ENCODE data around the gene MRPL10. TPM values are rescaled to one million over a fixed set of nuclear protein-coding genes. Genes with fewer than 3 reads are reported as not detected.

The MRPL10 gene
- total RNA-seq, 1 experiment from 2014 or later = 112 TPM

GRCh38 chr17:47867813-47868533 lies 36.6 kb upstream of the MRPL10 start:
- POLR2A ChIA-PET = interaction anchor here (1.5 kb wide), 1 partner anchor 28 kb away, joined by 4 read pairs; the partner anchor contains the start of gene SP2
- RAD21 ChIA-PET (ENCODE audit: low non-redundant PET in 1 of 2, low total read pairs in 2 of 2, uncharacterized antibody in 2 of 2, unreplicated experiment in 2 of 2) = no interaction called here
- CTCF ChIA-PET = no interaction called here

More at GRCh38 chr17:47867813-47868533, 36.6 kb upstream of the MRPL10 start:
- Histone ChIP-seq H3K36me3 (ENCODE audit: control insufficient read depth in 1 of 2, insufficient read depth in 2 of 2, low read length in 2 of 2) (no peaks in the 10 kb centered on the region), H3K4me1 (ENCODE audit: control insufficient read depth in 1 of 2, insufficient read depth in 2 of 2, low read length in 2 of 2) (peaks cover 11 to 26% of the 10 kb centered on the region in 2 experiments), H4K20me1 (ENCODE audit: insufficient read depth) (no peaks in the 10 kb centered on the region), H2AFZ (ENCODE audit: low read depth, low read length, poor library complexity, severe bottlenecking) (no peak overlapping the region), H3K9ac (ENCODE audit: low read length) (no peak overlapping the region), H3K4me2 (ENCODE audit: low read length) (no peak overlapping the region), H3K9me3 (ENCODE audit: control insufficient read depth in 1 of 2, insufficient read depth in 1 of 2, low read depth in 1 of 2, low read length in 2 of 2) (no peaks in the 10 kb centered on the region), H3K79me2 (ENCODE audit: insufficient read depth, low read length) (no peaks in the 10 kb centered on the region), H3K4me3 (replicated peaks in 1 of 2; ENCODE audit: low read depth in 1 of 2, low read length in 2 of 2) (no peak overlapping the region), H3K27me3 (ENCODE audit: insufficient read depth, low read length) (peaks cover 7% of the 10 kb centered on the region; the same call in 1 of the 2 replicates), H3K9me2 (ENCODE audit: insufficient read depth) (no peaks in the 10 kb centered on the region), H3K27ac (ENCODE audit: low read depth, low read length) (no peak overlapping the region)
- BruUV-seq (replicated peaks) = no TSS peak
- intact Hi-C loops (cut with micrococcal nuclease) = no loop called here
- no peak for TF ChIP-seq EZH2 (IDR thresholded peaks at IDR 0.05)
- TF ChIP-seq REST (IDR thresholded peaks at IDR 0.05; ENCODE audit: low read depth) = no peak
- TF ChIP-seq ZFX (IDR thresholded peaks at IDR 0.05) = no peak
- TF ChIP-seq SIN3A (IDR thresholded peaks at IDR 0.05; ENCODE audit: low read depth) = no peak
- TF ChIP-seq JUND (IDR thresholded peaks at IDR 0.05) = no peak
- TF ChIP-seq ELF1 (IDR thresholded peaks at IDR 0.05; ENCODE audit: borderline replicate concordance, low read depth) = no peak
- TF ChIP-seq ZBTB33 (IDR thresholded peaks at IDR 0.05; ENCODE audit: extremely low read depth, insufficient replicate concordance, low read length) = no peak
- TF ChIP-seq, protein P1, sequence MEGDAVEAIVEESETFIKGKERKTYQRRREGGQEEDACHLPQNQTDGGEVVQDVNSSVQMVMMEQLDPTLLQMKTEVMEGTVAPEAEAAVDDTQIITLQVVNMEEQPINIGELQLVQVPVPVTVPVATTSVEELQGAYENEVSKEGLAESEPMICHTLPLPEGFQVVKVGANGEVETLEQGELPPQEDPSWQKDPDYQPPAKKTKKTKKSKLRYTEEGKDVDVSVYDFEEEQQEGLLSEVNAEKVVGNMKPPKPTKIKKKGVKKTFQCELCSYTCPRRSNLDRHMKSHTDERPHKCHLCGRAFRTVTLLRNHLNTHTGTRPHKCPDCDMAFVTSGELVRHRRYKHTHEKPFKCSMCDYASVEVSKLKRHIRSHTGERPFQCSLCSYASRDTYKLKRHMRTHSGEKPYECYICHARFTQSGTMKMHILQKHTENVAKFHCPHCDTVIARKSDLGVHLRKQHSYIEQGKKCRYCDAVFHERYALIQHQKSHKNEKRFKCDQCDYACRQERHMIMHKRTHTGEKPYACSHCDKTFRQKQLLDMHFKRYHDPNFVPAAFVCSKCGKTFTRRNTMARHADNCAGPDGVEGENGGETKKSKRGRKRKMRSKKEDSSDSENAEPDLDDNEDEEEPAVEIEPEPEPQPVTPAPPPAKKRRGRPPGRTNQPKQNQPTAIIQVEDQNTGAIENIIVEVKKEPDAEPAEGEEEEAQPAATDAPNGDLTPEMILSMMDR (IDR thresholded peaks at IDR 0.05 in 2 of 3, conservative IDR thresholded peaks at IDR 0.05 in 1 of 3; ENCODE audit: borderline replicate concordance in 1 of 3, insufficient read depth in 1 of 3, low read depth in 2 of 3, low read length in 2 of 3) = no peak
- TF ChIP-seq, protein P2, sequence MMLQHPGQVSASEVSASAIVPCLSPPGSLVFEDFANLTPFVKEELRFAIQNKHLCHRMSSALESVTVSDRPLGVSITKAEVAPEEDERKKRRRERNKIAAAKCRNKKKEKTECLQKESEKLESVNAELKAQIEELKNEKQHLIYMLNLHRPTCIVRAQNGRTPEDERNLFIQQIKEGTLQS (IDR thresholded peaks at IDR 0.05) = no peak
- no peak for TF ChIP-seq SP1 (IDR thresholded peaks at IDR 0.05; ENCODE audit: low read depth)
- ATAC-seq = 0 out of 2 replicates have a peak, but pooled peaks have one; percentile 20
- DNase-seq (ENCODE audit: low read depth, low spot score) = no peak

All from HCT116 (cell line).